ENCODE data around the gene ACAA2. TPM values are rescaled to one million over a fixed set of nuclear protein-coding genes. Genes with fewer than 3 reads are reported as not detected.

Gene ACAA2
- polyA plus RNA-seq, 2 of the 4 experiments (the other 2 are of a cell fraction): 30.9 to 47.5 TPM

GRCh38 chr18:49853011-49853410, 39.7 kb upstream of the ACAA2 start:
- POLR2A ChIA-PET: interaction anchor here (0.6 kb wide), 1 partner anchor 211 kb away, joined by 3 read pairs; no protein-coding TSS in a partner anchor
- H3K4me2 ChIP-seq: no peak overlapping the region
- ATAC-seq (no peak), DNase-seq (ENCODE audit: low read depth in 1 of 2, low spot score in 1 of 2) (no peak), FAIRE-seq (no peak)
- WGBS (ENCODE audit: missing lambda C conversion rate): 92% methylated on average over 7 of the region's 7 CpGs
- CTCF ChIA-PET: interaction anchor here (1.0 to 12.5 kb wide), 5 partner anchors 10 to 341 kb away, joined by 3 to 176 read pairs (median 4); no protein-coding TSS in a partner anchor
- H3K4me3 ChIP-seq: no peak overlapping the region
- no peak overlapping the region for H3K27ac ChIP-seq
- peaks cover 28% of the 10 kb centered on the region for H3K4me1 ChIP-seq
- no peaks in the 10 kb centered on the region for H3K9me3 ChIP-seq
- no peak for TF ChIP-seq SMC3 (IDR thresholded peaks at IDR 0.05)
- TF ChIP-seq EHMT2 (IDR thresholded peaks at IDR 0.05; ENCODE audit: low read depth): no peak
- TF ChIP-seq RNF2 (IDR thresholded peaks at IDR 0.05; ENCODE audit: borderline replicate concordance, low read depth): no peak
- TF ChIP-seq KDM1A (IDR thresholded peaks at IDR 0.05; ENCODE audit: low read depth): no peak
- TF ChIP-seq ZNF302 (CRISPR knock-in tag; IDR thresholded peaks at IDR 0.05): no peak
- TF ChIP-seq TFCP2L1 (CRISPR knock-in tag; IDR thresholded peaks at IDR 0.05): no peak
- no peak for TF ChIP-seq HOXA7 (CRISPR knock-in tag; IDR thresholded peaks at IDR 0.05)
- TF ChIP-seq, protein P1, sequence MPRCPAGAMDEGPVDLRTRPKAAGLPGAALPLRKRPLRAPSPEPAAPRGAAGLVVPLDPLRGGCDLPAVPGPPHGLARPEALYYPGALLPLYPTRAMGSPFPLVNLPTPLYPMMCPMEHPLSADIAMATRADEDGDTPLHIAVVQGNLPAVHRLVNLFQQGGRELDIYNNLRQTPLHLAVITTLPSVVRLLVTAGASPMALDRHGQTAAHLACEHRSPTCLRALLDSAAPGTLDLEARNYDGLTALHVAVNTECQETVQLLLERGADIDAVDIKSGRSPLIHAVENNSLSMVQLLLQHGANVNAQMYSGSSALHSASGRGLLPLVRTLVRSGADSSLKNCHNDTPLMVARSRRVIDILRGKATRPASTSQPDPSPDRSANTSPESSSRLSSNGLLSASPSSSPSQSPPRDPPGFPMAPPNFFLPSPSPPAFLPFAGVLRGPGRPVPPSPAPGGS (IDR thresholded peaks at IDR 0.05): no peak
- TF ChIP-seq NPAS2 (CRISPR knock-in tag; IDR thresholded peaks at IDR 0.05; ENCODE audit: borderline replicate concordance): no peak
- no peak for TF ChIP-seq CBX2 (IDR thresholded peaks at IDR 0.05; ENCODE audit: borderline replicate concordance, low read depth)
- no peak for TF ChIP-seq FOXS1 (CRISPR knock-in tag; IDR thresholded peaks at IDR 0.05)
- TF ChIP-seq, protein P2, sequence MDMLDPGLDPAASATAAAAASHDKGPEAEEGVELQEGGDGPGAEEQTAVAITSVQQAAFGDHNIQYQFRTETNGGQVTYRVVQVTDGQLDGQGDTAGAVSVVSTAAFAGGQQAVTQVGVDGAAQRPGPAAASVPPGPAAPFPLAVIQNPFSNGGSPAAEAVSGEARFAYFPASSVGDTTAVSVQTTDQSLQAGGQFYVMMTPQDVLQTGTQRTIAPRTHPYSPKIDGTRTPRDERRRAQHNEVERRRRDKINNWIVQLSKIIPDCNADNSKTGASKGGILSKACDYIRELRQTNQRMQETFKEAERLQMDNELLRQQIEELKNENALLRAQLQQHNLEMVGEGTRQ (IDR thresholded peaks at IDR 0.05): no peak
- TF ChIP-seq PHF8 (IDR thresholded peaks at IDR 0.05; ENCODE audit: borderline replicate concordance, low read depth): no peak

DNA sequence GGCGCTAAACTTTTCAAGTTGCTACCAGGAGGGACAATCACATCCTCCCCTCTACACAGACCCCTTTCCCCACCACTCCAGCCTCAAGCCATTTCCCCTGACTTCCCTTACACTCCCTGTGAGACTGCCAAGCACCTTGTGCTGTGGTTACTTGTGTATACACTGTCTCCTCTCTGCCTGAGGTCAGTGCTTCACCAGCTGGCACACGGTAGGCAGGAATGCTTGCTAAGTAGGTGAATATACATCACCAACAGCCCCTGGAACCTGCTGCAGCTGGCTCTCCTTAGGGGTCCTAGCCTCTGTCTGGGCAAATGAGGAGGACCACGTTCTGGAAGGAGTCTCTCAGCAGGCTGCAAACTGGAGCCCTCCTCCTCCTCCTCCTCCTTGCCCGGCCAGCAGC, 38.3 kb upstream of the ACAA2 start:
- Histone ChIP-seq H3K4me3 (no peak overlapping the region), H3K4me2 (no peak overlapping the region), H3K4me1 (peaks cover 24% of the 10 kb centered on the region), H3K9me3 (no peaks in the 10 kb centered on the region), H3K27ac (peak overlapping the region in 1 of 2 experiments; percentile 57; a peak in 3 of 6 replicates)
- ATAC-seq (no peak), DNase-seq (ENCODE audit: low read depth in 1 of 2, low spot score in 1 of 2) (no peak), FAIRE-seq (no peak)
- 76% methylated on average over 4 of the region's 4 CpGs for WGBS (ENCODE audit: missing lambda C conversion rate)
- ChIA-PET POLR2A (no interaction called here), CTCF (interaction anchor here (1.5 to 4.5 kb wide), 3 partner anchors 9 to 292 kb away, joined by 3 to 33 read pairs (median 7); no protein-coding TSS in a partner anchor)
- TF ChIP-seq, protein P2 (IDR thresholded peaks at IDR 0.05): no peak
- no peak for TF ChIP-seq RCOR1 (IDR thresholded peaks at IDR 0.05; ENCODE audit: low read depth, low read length)

DNA sequence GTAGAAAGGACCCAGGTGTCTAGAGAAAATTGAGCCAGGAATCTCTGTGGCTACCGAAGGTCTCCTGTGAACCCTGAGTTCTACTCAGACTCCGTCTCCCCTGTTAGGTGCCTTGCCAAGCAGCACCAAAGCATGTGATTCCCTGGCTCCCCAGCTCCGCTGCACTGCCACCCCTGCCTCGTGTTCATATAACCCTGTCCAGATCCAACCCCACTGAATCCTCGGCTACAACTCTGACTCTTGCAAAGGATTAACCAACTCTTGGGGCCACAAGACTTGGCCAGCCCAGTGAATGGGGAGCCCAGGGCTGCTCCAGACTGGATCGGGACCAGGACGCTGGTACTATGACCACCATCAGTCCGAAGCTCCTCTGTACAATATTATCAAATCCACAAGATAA, 37.3 kb upstream of the ACAA2 start:
- H3K9me3 ChIP-seq: no peaks in the 10 kb centered on the region
- 100% methylated on average over 7 of the region's 8 CpGs for WGBS (ENCODE audit: missing lambda C conversion rate)
- TF ChIP-seq ELK1 (IDR thresholded peaks at IDR 0.05; ENCODE audit: low read depth, low read length): no peak
- TF ChIP-seq RNF2 (IDR thresholded peaks at IDR 0.05; ENCODE audit: borderline replicate concordance, low read depth): no peak
- TF ChIP-seq NFE2L2 (conservative IDR thresholded peaks at IDR 0.05; ENCODE audit: low read length): no peak
- no peak for TF ChIP-seq NR3C1 (IDR thresholded peaks at IDR 0.05)
- TF ChIP-seq FOXS1 (CRISPR knock-in tag; IDR thresholded peaks at IDR 0.05): no peak
- TF ChIP-seq CHD4 (IDR thresholded peaks at IDR 0.05; ENCODE audit: borderline replicate concordance): no peak
- no peak for TF ChIP-seq NPAS2 (CRISPR knock-in tag; IDR thresholded peaks at IDR 0.05; ENCODE audit: borderline replicate concordance)
- TF ChIP-seq TFCP2L1 (CRISPR knock-in tag; IDR thresholded peaks at IDR 0.05): no peak
- no peak for TF ChIP-seq CBX2 (IDR thresholded peaks at IDR 0.05; ENCODE audit: borderline replicate concordance, low read depth)
- no peak for TF ChIP-seq CEBPB (IDR thresholded peaks at IDR 0.05)
- TF ChIP-seq HOXB5 (CRISPR knock-in tag; IDR thresholded peaks at IDR 0.05): no peak
- TF ChIP-seq CHD2 (IDR thresholded peaks at IDR 0.05; ENCODE audit: low read length, partially characterized antibody): no peak
- TF ChIP-seq, protein P3, sequence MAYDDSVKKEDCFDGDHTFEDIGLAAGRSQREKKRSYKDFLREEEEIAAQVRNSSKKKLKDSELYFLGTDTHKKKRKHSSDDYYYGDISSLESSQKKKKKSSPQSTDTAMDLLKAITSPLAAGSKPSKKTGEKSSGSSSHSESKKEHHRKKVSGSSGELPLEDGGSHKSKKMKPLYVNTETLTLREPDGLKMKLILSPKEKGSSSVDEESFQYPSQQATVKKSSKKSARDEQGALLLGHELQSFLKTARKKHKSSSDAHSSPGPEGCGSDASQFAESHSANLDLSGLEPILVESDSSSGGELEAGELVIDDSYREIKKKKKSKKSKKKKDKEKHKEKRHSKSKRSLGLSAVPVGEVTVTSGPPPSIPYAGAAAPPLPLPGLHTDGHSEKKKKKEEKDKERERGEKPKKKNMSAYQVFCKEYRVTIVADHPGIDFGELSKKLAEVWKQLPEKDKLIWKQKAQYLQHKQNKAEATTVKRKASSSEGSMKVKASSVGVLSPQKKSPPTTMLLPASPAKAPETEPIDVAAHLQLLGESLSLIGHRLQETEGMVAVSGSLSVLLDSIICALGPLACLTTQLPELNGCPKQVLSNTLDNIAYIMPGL (CRISPR knock-in tag; IDR thresholded peaks at IDR 0.05; ENCODE audit: borderline replicate concordance): no peak
- ChIA-PET CTCF (interaction anchor here (1.3 to 4.5 kb wide), 4 partner anchors 10 to 340 kb away, joined by 4 to 33 read pairs (median 10); no protein-coding TSS in a partner anchor), POLR2A (no interaction called here)
- ATAC-seq (no peak), FAIRE-seq (no peak), DNase-seq (ENCODE audit: low read depth in 1 of 2, low spot score in 1 of 2) (no peak)
- H3K4me2 ChIP-seq: no peak overlapping the region
- peak overlapping the region; percentile 79 to 86; a peak in 4 of 6 replicates for H3K27ac ChIP-seq
- H3K4me1 ChIP-seq: peaks cover 24% of the 10 kb centered on the region
- no peak overlapping the region for H3K4me3 ChIP-seq

Measured in A549 (cell line).